Tibial artery (tissue), 4 donors: ENCODE measurements around the gene P2RY14.

ENCODE experiments used
- DNase-seq, 2 donors: peaks; one replicate each; pipeline ENCODE4 v3.0.0-alpha.2; 2019
- H3K27ac ChIP-seq, 2 donors: fragments of 200-600 bp; sonication (generic) in 1 of 2; 1 replicate in 1 of 2; 2 replicates in 1 of 2; pipeline ENCODE4 v1.5.1; 2018 to 2019; ENCODE audit warnings: mild to moderate bottlenecking in 1 of 2
- H3K27me3 ChIP-seq, 2 donors: fragments of 200-600 bp; sonication (generic) in 1 of 2; one replicate each; pipeline versions ENCODE4 v1.5.1 to v1.6.0; 2016 to 2019
- H3K36me3 ChIP-seq, 3 donors: fragments of 200-600 bp; sonication (generic) in 2 of 3; one replicate each; pipeline ENCODE4 v1.5.1; 2016 to 2019; ENCODE audit warnings: mild to moderate bottlenecking in 2 of 3
- H3K4me1 ChIP-seq, 4 donors: fragments of 200-600 bp; sonication (generic) in 2 of 4; 1 replicate in 3 of 4; 2 replicates in 1 of 4; pipeline ENCODE4 v1.5.1; 2016 to 2019
- H3K4me3 ChIP-seq, 2 donors: fragments of 200-600 bp; sonication (generic) in 1 of 2; 1 replicate in 1 of 2; 2 replicates in 1 of 2; pipeline ENCODE4 v1.5.1; 2018 to 2019; ENCODE audit warnings: mild to moderate bottlenecking in 2 of 2
- H3K9me3 ChIP-seq, 3 donors: fragments of 200-600 bp; sonication (generic) in 1 of 3; one replicate each; pipeline ENCODE4 v1.5.1; 2016 to 2019
- CTCF ChIP-seq, 2 experiments: fragments of 200-600 bp in 1 of 2; fragments of 450-650 bp in 1 of 2; IDR thresholded peaks; one replicate each; pipeline ENCODE4 v1.5.1; 2017 to 2019; ENCODE audit warnings: antibody characterized with exemption in 2 of 2, mild to moderate bottlenecking in 1 of 2, moderate library complexity in 1 of 2
- intact Hi-C: fragments of 100-400 bp; cut with DNase I; formaldehyde crosslinking; loops from one replicate; pipeline ENCODE4 v1.15.0; 2023; ENCODE audit warnings: low total_unique reads

The P2RY14 gene

GRCh38 chr3:151226088-151226563, 52.2 kb downstream of the P2RY14 start:
- Histone ChIP-seq H3K27ac (no peak overlapping the region), H3K27me3 (no peaks in the 10 kb centered on the region), H3K4me3 (no peak overlapping the region), H3K9me3 (peaks cover 0 to 4% (median 0%) of the 10 kb centered on the region in 3 donors), H3K36me3 (no peaks in the 10 kb centered on the region), H3K4me1 (peaks cover 0 to 14% (median 5%) of the 10 kb centered on the region in 4 donors)
- intact Hi-C loops: loop anchor here (5.0 kb wide), 1 partner anchor 56 kb away; no protein-coding TSS in a partner anchor
- TF ChIP-seq CTCF (IDR thresholded peaks at IDR 0.05): no peak
- DNase-seq: no peak

- TF ChIP-seq CTCF (IDR thresholded peaks at IDR 0.05): no peak
These were observed 53.0 kb downstream of the P2RY14 start for GRCh38 chr3:151225040-151225975.

GRCh38 chr3:151224268-151224866, 54.0 kb downstream of the P2RY14 start:
- H3K27me3 ChIP-seq: no peaks in the 10 kb centered on the region
- H3K9me3 ChIP-seq: peaks cover 0 to 5% (median 0%) of the 10 kb centered on the region in 3 donors
- no peak for DNase-seq
- H3K36me3 ChIP-seq: no peaks in the 10 kb centered on the region
- no peak for TF ChIP-seq CTCF (IDR thresholded peaks at IDR 0.05)
- peaks cover 0 to 14% (median 5%) of the 10 kb centered on the region in 4 donors for H3K4me1 ChIP-seq
- no peak overlapping the region for H3K4me3 ChIP-seq
- H3K27ac ChIP-seq: no peak overlapping the region
- intact Hi-C loops: no loop called here

More at GRCh38 chr3:151225040-151225975, 53.0 kb downstream of the P2RY14 start:
- H3K4me3 ChIP-seq: no peak overlapping the region
- peaks cover 0 to 5% (median 0%) of the 10 kb centered on the region in 3 donors for H3K9me3 ChIP-seq
- H3K36me3 ChIP-seq: no peaks in the 10 kb centered on the region
- DNase-seq: no peak
- H3K27ac ChIP-seq: no peak overlapping the region
- H3K4me1 ChIP-seq: peaks cover 0 to 14% (median 5%) of the 10 kb centered on the region in 4 donors
- intact Hi-C loops: loop anchor here (5.0 kb wide), 1 partner anchor 57 kb away; no protein-coding TSS in a partner anchor
- no peaks in the 10 kb centered on the region for H3K27me3 ChIP-seq

GRCh38 chr3:151219056-151219455, 59.3 kb downstream of the P2RY14 start:
- H3K4me3 ChIP-seq: no peak overlapping the region
- no peaks in the 10 kb centered on the region for H3K27me3 ChIP-seq
- no peak for TF ChIP-seq CTCF (IDR thresholded peaks at IDR 0.05)
- no peak for DNase-seq
- H3K4me1 ChIP-seq: peaks cover 0 to 12% (median 6%) of the 10 kb centered on the region in 4 donors
- no peaks in the 10 kb centered on the region for H3K36me3 ChIP-seq
- H3K9me3 ChIP-seq: peaks cover 0 to 5% (median 0%) of the 10 kb centered on the region in 3 donors
- intact Hi-C loops: no loop called here
- no peak overlapping the region for H3K27ac ChIP-seq

GRCh38 chr3:151218136-151218535, 60.2 kb downstream of the P2RY14 start:
- intact Hi-C loops: no loop called here
- H3K9me3 ChIP-seq: peaks cover 0 to 5% (median 0%) of the 10 kb centered on the region in 3 donors
- DNase-seq: no peak
- H3K36me3 ChIP-seq: no peaks in the 10 kb centered on the region
- H3K27me3 ChIP-seq: no peaks in the 10 kb centered on the region
- H3K4me3 ChIP-seq: no peak overlapping the region
- no peak overlapping the region for H3K27ac ChIP-seq
- H3K4me1 ChIP-seq: peaks cover 0 to 12% (median 6%) of the 10 kb centered on the region in 4 donors
- TF ChIP-seq CTCF (IDR thresholded peaks at IDR 0.05): no peak
